Measurements from ENCODE around the gene ATF6B.
"Not testable (repeated sequence)": the region's sequence is repeated elsewhere in the genome, so short reads cannot be mapped to it uniquely, and the experiment has no call there.

Gene ATF6B

DNA sequence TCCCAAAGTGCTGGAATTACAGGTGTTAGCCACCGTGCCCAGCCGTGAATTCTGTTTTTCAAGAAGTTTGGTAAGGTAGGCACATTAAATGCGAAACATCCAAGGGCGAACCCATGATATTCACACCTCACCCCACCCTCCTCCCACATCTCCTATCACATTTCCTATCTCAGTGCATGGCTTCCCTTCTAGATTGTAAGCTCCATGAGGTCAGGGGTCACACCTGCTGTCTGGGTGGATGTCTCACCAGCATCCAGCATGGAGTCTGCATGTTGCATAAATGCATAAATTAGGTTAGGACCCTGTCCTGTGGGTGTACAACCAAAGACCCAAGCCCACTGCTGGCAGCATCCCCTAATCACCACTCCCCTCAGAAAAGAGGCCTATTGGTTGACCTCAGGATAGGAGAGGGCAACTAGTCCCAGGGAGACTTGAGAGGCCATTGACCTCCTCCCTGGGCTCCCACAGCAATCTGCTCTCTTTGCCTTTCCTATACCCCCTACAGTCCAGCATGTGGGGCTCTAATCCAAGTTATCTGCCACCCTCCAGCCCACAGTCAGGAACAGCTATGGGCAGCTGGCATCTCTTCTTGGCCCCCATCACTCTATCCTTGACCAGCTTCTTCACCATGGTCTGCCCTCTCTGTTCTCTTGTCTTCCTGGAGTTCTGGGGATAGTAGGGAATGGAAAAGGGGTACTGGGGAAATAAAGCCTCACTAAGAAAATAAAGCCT, 19.5 kb upstream of the ATF6B start:
- Histone ChIP-seq H3K4me3 (ENCODE audit: low read depth, low read length) (no peak overlapping the region), H3K27me3 (no peaks in the 10 kb centered on the region)
- TF ChIP-seq, protein P1, sequence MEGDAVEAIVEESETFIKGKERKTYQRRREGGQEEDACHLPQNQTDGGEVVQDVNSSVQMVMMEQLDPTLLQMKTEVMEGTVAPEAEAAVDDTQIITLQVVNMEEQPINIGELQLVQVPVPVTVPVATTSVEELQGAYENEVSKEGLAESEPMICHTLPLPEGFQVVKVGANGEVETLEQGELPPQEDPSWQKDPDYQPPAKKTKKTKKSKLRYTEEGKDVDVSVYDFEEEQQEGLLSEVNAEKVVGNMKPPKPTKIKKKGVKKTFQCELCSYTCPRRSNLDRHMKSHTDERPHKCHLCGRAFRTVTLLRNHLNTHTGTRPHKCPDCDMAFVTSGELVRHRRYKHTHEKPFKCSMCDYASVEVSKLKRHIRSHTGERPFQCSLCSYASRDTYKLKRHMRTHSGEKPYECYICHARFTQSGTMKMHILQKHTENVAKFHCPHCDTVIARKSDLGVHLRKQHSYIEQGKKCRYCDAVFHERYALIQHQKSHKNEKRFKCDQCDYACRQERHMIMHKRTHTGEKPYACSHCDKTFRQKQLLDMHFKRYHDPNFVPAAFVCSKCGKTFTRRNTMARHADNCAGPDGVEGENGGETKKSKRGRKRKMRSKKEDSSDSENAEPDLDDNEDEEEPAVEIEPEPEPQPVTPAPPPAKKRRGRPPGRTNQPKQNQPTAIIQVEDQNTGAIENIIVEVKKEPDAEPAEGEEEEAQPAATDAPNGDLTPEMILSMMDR (IDR thresholded peaks at IDR 0.05; ENCODE audit: low read depth, low read length) = no peak

DNA sequence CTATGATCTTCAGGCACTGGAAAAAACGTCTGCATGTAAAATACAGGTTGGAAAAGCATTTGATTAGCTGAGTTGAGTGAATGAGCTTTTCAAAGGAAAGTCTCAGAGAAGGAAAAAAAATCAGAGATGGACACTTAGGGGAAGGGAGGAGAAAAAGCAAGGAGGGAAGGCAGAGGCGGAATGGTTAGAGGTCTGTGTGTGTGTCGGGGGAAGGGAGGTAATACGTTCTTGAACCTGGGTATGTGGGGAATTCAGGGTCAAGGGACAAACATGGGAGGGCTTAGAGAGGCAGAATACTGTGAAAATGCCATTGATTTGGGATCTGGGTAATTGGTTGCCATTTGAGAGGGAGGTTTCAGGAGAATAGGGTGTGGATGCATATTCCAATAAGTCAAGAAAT, 18.6 kb upstream of the ATF6B start:
- Histone ChIP-seq H3K36me3 (no peaks in the 10 kb centered on the region), H3K9me3 (no peaks in the 10 kb centered on the region), H3K4me1 (no peaks in the 10 kb centered on the region), H3K27me3 (no peaks in the 10 kb centered on the region), H3K4me3 (ENCODE audit: low read depth, low read length) (no peak overlapping the region)
- TF ChIP-seq, protein P1 (IDR thresholded peaks at IDR 0.05; ENCODE audit: low read depth, low read length) = no peak
- no peak for DNase-seq

More for the DNA sequence above, 19.5 kb upstream of the ATF6B start:
- no peak for DNase-seq
- Histone ChIP-seq H3K4me1 (peaks cover 4% of the 10 kb centered on the region), H3K9me3 (no peaks in the 10 kb centered on the region), H3K36me3 (no peaks in the 10 kb centered on the region)

DNA sequence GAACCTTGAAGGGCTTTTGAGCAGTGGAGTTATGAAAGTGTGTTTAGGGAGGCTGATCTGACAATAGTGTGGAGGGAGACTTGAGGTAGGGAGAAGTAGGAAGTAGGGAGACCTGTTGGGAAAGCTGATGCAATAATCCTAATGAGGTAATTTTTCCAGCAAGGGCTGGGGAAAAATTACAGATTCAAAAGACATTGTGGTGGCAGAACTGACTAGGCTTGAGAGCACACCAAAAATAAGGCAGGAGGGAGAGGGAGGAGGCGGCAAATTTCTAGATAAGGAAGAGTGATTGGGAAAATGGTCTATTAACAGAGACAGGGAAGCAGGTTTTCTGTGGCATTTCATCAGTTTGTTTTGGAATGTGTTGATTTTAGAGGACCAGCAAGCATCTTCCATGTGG, 18.2 kb upstream of the ATF6B start:
- Histone ChIP-seq H3K4me1 (no peaks in the 10 kb centered on the region), H3K9me3 (no peaks in the 10 kb centered on the region), H3K27me3 (no peaks in the 10 kb centered on the region), H3K4me3 (ENCODE audit: low read depth, low read length) (no peak overlapping the region), H3K36me3 (no peaks in the 10 kb centered on the region)
- TF ChIP-seq, protein P1 (IDR thresholded peaks at IDR 0.05; ENCODE audit: low read depth, low read length) = no peak
- no peak for DNase-seq

DNA sequence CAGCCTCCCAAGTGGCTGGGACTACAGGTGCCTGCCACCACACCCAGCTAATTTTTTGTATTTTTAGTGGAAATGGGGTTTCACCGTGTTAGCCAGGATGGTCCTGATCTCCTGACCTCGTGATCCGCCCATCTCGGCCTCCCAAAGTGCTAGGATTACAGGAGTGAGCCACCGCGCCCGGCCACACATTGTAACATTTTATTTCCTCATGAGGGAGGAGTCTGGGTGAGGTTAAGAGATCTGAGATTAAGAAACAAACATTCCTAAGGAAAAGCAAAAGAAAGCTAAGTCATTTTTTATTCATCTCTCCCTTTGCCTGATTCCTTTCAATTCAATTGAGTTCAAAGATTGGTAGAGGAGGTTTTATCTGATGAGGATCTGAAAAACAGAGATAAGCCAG, 16.2 kb upstream of the ATF6B start:
- not testable (repeated sequence) for H3K4me1 ChIP-seq; H3K36me3 ChIP-seq; H3K4me3 ChIP-seq (ENCODE audit: low read depth, low read length); H3K9me3 ChIP-seq; H3K27me3 ChIP-seq; DNase-seq

DNA sequence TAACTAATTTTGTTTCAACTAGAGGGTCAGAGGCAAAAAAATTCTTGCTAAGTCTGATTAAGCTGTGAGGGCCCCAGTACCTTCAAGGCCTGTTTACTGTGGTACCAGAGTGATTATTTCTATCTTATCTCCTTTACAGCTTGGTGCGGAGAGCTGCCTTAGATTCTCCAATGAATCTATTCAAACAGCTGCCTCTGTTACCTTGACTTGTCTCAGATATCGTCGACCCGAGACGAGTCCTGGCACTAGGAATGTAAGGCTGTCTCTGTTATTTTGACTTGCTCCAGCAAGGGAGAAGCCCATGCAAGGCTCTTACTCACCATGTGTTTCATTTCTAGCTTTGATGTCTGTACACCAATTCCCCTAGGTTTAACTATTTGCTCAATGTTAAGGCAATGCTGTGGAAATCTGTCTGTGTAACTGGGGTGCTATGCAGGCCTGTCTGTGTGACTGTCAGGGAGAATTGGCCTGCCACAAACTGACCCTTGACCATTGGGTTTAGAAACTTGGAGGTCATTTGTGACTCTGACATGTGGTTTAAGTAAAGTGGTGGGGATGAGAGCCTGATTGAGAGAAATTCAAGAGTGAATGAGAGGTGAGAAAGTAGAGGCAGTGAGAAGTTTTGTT, 12.5 kb upstream of the ATF6B start:
- no peaks in the 10 kb centered on the region for H3K36me3 ChIP-seq
- H3K4me1 ChIP-seq = no peaks in the 10 kb centered on the region
- no peaks in the 10 kb centered on the region for H3K9me3 ChIP-seq
- DNase-seq = no peak
- H3K27me3 ChIP-seq = no peaks in the 10 kb centered on the region
- no peak overlapping the region for H3K4me3 ChIP-seq (ENCODE audit: low read depth, low read length)
- TF ChIP-seq, protein P1 (IDR thresholded peaks at IDR 0.05; ENCODE audit: low read depth, low read length) = no peak

DNA sequence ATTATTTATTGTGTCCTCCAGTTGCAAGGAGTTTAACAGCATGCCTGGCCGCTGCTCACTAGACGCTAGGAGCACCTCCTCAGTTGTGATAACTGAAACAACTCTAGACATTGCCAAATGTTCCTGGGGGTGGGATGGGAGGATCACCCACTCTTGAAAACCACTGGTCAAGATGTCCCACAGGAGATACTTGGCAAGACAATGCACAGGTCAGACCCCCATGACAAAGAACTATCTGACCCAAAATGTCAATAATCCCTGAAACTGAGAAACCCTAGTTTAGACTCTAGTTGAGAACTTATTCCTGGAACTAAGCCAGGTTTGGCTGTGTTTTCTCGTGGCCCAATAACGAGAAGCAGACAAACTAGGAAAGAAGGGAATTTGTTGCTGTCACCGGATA, 11.5 kb upstream of the ATF6B start:
- DNase-seq = no peak
- Histone ChIP-seq H3K27me3 (no peaks in the 10 kb centered on the region), H3K4me3 (ENCODE audit: low read depth, low read length) (no peak overlapping the region), H3K4me1 (no peaks in the 10 kb centered on the region), H3K36me3 (no peaks in the 10 kb centered on the region), H3K9me3 (no peaks in the 10 kb centered on the region)
- TF ChIP-seq, protein P1 (IDR thresholded peaks at IDR 0.05; ENCODE audit: low read depth, low read length) = no peak
